Cardiac muscle cell (in vitro differentiated cells and primary cell): ENCODE results near the gene KRTAP20-1. TPM values are rescaled to one million over a fixed set of nuclear protein-coding genes. Genes with fewer than 3 reads are reported as not detected.

Experiments
- DNase-seq, 2 donors: peaks; one replicate each; pipeline versions ENCODE4 v3.0.0 to v3.0.0-alpha.2; 2010 to 2017; ENCODE audit warnings: low read depth in 1 of 2, low spot score in 1 of 2
- H3K27ac ChIP-seq: fragments of 200-600 bp; sonication (generic); 2 replicates; pipeline ENCODE4 v1.5.1; 2016
- H3K27me3 ChIP-seq: fragments of 200-600 bp; sonication (generic); 2 replicates; pipeline ENCODE4 v1.6.0; 2016; ENCODE audit warnings: control low read depth
- H3K36me3 ChIP-seq: fragments of 200-600 bp; sonication (generic); 2 replicates; pipeline ENCODE4 v1.5.1; 2016; ENCODE audit warnings: control low read depth
- H3K4me1 ChIP-seq: fragments of 200-600 bp; sonication (generic); 2 replicates; pipeline ENCODE4 v1.8.1; 2017; ENCODE audit warnings: low read depth, mild to moderate bottlenecking, mixed run types
- H3K4me3 ChIP-seq: fragments of 200-600 bp; sonication (generic); 2 replicates; pipeline ENCODE4 v1.5.1; 2016; ENCODE audit warnings: mild to moderate bottlenecking
- H3K9me3 ChIP-seq: fragments of 200-600 bp; sonication (generic); 2 replicates; pipeline ENCODE4 v1.5.1; 2017; ENCODE audit warnings: low read depth, mild to moderate bottlenecking, control low read depth
- CTCF ChIP-seq: IDR thresholded peaks from 2 replicates; pipeline ENCODE4 v1.5.1; 2012; ENCODE audit warnings: low read depth, mild to moderate bottlenecking, low read length
- polyA plus RNA-seq: library from polyadenylated mRNA; unstranded; fragments of >200 nt; fragmentation: Nextera tagmentation; extraction: Ambion mirVana; gene quantifications from 2 replicates; pipeline ENCODE4 v1.2.1, GENCODE V29; 2016
- total RNA-seq: library from RNA; depleted of rRNA; stranded (reverse); fragments of >200 nt; gene quantifications from 2 replicates; pipeline ENCODE4 v1.2.3, GENCODE V29; 2016

The KRTAP20-1 gene
- total and polyA plus RNA-seq, 2 experiments from 2014 or later: not detected

GRCh38 chr21:30642564-30642963 is 26.3 kb downstream of the KRTAP20-1 start, which contains the start of gene KRTAP20-3:
Gene KRTAP20-3, plus strand, starts transcription at chr21:30642864.
- no peaks in the 10 kb centered on the region for H3K4me1 ChIP-seq
- H3K9me3 ChIP-seq: no peaks in the 10 kb centered on the region
- no peaks in the 10 kb centered on the region for H3K36me3 ChIP-seq
- no peak within 1 kb of the TSS for H3K4me3 ChIP-seq
- no peak for TF ChIP-seq CTCF
- no peaks in the 10 kb centered on the region for H3K27me3 ChIP-seq
- no peak for DNase-seq
- H3K27ac ChIP-seq: no peak within 1 kb of the TSS

GRCh38 chr21:30646904-30647414 is 30.7 kb downstream of the KRTAP20-1 start:
- Histone ChIP-seq H3K4me1 (no peaks in the 10 kb centered on the region), H3K9me3 (no peaks in the 10 kb centered on the region), H3K27ac (no peak overlapping the region), H3K4me3 (no peak overlapping the region), H3K36me3 (no peaks in the 10 kb centered on the region), H3K27me3 (no peaks in the 10 kb centered on the region)
- DNase-seq: no peak
- TF ChIP-seq CTCF: no peak

- Histone ChIP-seq H3K4me3 (no peak overlapping the region), H3K27ac (no peak overlapping the region), H3K27me3 (no peaks in the 10 kb centered on the region), H3K9me3 (no peaks in the 10 kb centered on the region), H3K36me3 (no peaks in the 10 kb centered on the region), H3K4me1 (no peaks in the 10 kb centered on the region)
- DNase-seq: no peak
- no peak for TF ChIP-seq CTCF
These were observed 36.7 kb downstream of the KRTAP20-1 start for GRCh38 chr21:30652891-30653290.

Other genes with a start within 250 kb of the KRTAP20-1 start
- not detected in 2 replicates for gene KRTAP13-2, start 244.2 kb upstream of the KRTAP20-1 start, total RNA-seq
- gene KRTAP13-2, start 244.2 kb upstream of the KRTAP20-1 start, polyA plus RNA-seq: not detected in 2 replicates
- not detected in 2 replicates for gene KRTAP13-1, start 220.4 kb upstream of the KRTAP20-1 start, total RNA-seq
- not detected in 2 replicates for gene KRTAP13-1, start 220.4 kb upstream of the KRTAP20-1 start, polyA plus RNA-seq
- not detected in 2 replicates for gene KRTAP13-3, start 190.5 kb upstream of the KRTAP20-1 start, total RNA-seq
- gene KRTAP13-3, start 190.5 kb upstream of the KRTAP20-1 start, polyA plus RNA-seq: not detected in 2 replicates
- gene KRTAP13-4, start 186.2 kb upstream of the KRTAP20-1 start, total RNA-seq: not detected in 2 replicates
- not detected in 2 replicates for gene KRTAP13-4, start 186.2 kb upstream of the KRTAP20-1 start, polyA plus RNA-seq
- gene KRTAP15-1, start 176.2 kb upstream of the KRTAP20-1 start, total RNA-seq: not detected in 2 replicates
- not detected in 2 replicates for gene KRTAP15-1, start 176.2 kb upstream of the KRTAP20-1 start, polyA plus RNA-seq
- gene KRTAP19-1, start 136.1 kb upstream of the KRTAP20-1 start, total RNA-seq: not detected in 2 replicates
- gene KRTAP19-1, start 136.1 kb upstream of the KRTAP20-1 start, polyA plus RNA-seq: not detected in 2 replicates
- gene KRTAP19-2, start 129.0 kb upstream of the KRTAP20-1 start, total RNA-seq: not detected in 2 replicates
- gene KRTAP19-2, start 129.0 kb upstream of the KRTAP20-1 start, polyA plus RNA-seq: not detected in 2 replicates
- not detected in 2 replicates for gene KRTAP19-3, start 124.4 kb upstream of the KRTAP20-1 start, total RNA-seq
- gene KRTAP19-3, start 124.4 kb upstream of the KRTAP20-1 start, polyA plus RNA-seq: not detected in 2 replicates
- not detected in 2 replicates for gene KRTAP19-4, start 119.3 kb upstream of the KRTAP20-1 start, total RNA-seq
- gene KRTAP19-4, start 119.3 kb upstream of the KRTAP20-1 start, polyA plus RNA-seq: not detected in 2 replicates
- not detected in 2 replicates for gene KRTAP19-5, start 114.3 kb upstream of the KRTAP20-1 start, total RNA-seq
- gene KRTAP19-5, start 114.3 kb upstream of the KRTAP20-1 start, polyA plus RNA-seq: not detected in 2 replicates
- not detected in 2 replicates for gene KRTAP19-6, start 74.6 kb upstream of the KRTAP20-1 start, total RNA-seq
- gene KRTAP19-6, start 74.6 kb upstream of the KRTAP20-1 start, polyA plus RNA-seq: not detected in 2 replicates
- not detected in 2 replicates for gene KRTAP19-7, start 55.1 kb upstream of the KRTAP20-1 start, total RNA-seq
- gene KRTAP19-7, start 55.1 kb upstream of the KRTAP20-1 start, polyA plus RNA-seq: not detected in 2 replicates
- gene KRTAP22-2, start 26.0 kb upstream of the KRTAP20-1 start, total RNA-seq: not detected in 2 replicates
- gene KRTAP22-2, start 26.0 kb upstream of the KRTAP20-1 start, polyA plus RNA-seq: not detected in 2 replicates
- not detected in 2 replicates for gene KRTAP6-3, start 24.0 kb upstream of the KRTAP20-1 start, total RNA-seq
- gene KRTAP6-3, start 24.0 kb upstream of the KRTAP20-1 start, polyA plus RNA-seq: not detected in 2 replicates
- not detected in 2 replicates for gene KRTAP6-2, start 17.5 kb upstream of the KRTAP20-1 start, total RNA-seq
- not detected in 2 replicates for gene KRTAP6-2, start 17.5 kb upstream of the KRTAP20-1 start, polyA plus RNA-seq
- not detected in 2 replicates for gene KRTAP22-1, start 15.3 kb upstream of the KRTAP20-1 start, total RNA-seq
- not detected in 2 replicates for gene KRTAP22-1, start 15.3 kb upstream of the KRTAP20-1 start, polyA plus RNA-seq
- gene KRTAP6-1, start 2.5 kb upstream of the KRTAP20-1 start, total RNA-seq: not detected in 2 replicates
- not detected in 2 replicates for gene KRTAP6-1, start 2.5 kb upstream of the KRTAP20-1 start, polyA plus RNA-seq
- not detected in 2 replicates for gene KRTAP20-4, start 4.2 kb downstream of the KRTAP20-1 start, total RNA-seq
- gene KRTAP20-4, start 4.2 kb downstream of the KRTAP20-1 start, polyA plus RNA-seq: not detected in 2 replicates
- not detected in 2 replicates for gene KRTAP20-2, start 18.8 kb downstream of the KRTAP20-1 start, total RNA-seq
- not detected in 2 replicates for gene KRTAP20-2, start 18.8 kb downstream of the KRTAP20-1 start, polyA plus RNA-seq
- gene KRTAP20-3, start 26.4 kb downstream of the KRTAP20-1 start, total RNA-seq: not detected in 2 replicates
- gene KRTAP20-3, start 26.4 kb downstream of the KRTAP20-1 start, polyA plus RNA-seq: not detected in 2 replicates
- not detected in 2 replicates for gene KRTAP21-3, start 102.4 kb downstream of the KRTAP20-1 start, total RNA-seq
- gene KRTAP21-3, start 102.4 kb downstream of the KRTAP20-1 start, polyA plus RNA-seq: not detected in 2 replicates
- gene KRTAP21-2, start 130.8 kb downstream of the KRTAP20-1 start, total RNA-seq: not detected in 2 replicates
- gene KRTAP21-2, start 130.8 kb downstream of the KRTAP20-1 start, polyA plus RNA-seq: not detected in 2 replicates
- not detected in 2 replicates for gene KRTAP21-1, start 139.0 kb downstream of the KRTAP20-1 start, total RNA-seq
- gene KRTAP21-1, start 139.0 kb downstream of the KRTAP20-1 start, polyA plus RNA-seq: not detected in 2 replicates
- gene KRTAP8-1, start 196.8 kb downstream of the KRTAP20-1 start, total RNA-seq: not detected in 2 replicates
- gene KRTAP8-1, start 196.8 kb downstream of the KRTAP20-1 start, polyA plus RNA-seq: not detected in 2 replicates
- not detected in 2 replicates for gene KRTAP7-1, start 213.3 kb downstream of the KRTAP20-1 start, total RNA-seq
- gene KRTAP7-1, start 213.3 kb downstream of the KRTAP20-1 start, polyA plus RNA-seq: not detected in 2 replicates